ENCODE measurements around the gene PEG3. TPM values are rescaled to one million over a fixed set of nuclear protein-coding genes. Genes with fewer than 3 reads are reported as not detected.

The PEG3 gene
- total and polyA plus RNA-seq, 10 of the 15 experiments (the other 5 are each of a cell fraction or from before 2014, with no cell fraction given): 0.03 to 0.33 TPM; not detected in 8

- RAD21 ChIA-PET (ENCODE audit: unreplicated experiment): no interaction called here
- no peak overlapping the region for H3K27ac ChIP-seq (ENCODE audit: control insufficient read depth, insufficient read depth)
- no peaks in the 10 kb centered on the region for H3K79me2 ChIP-seq (ENCODE audit: control insufficient read depth, insufficient read depth, low read length)
- no peaks in the 10 kb centered on the region for H3K36me3 ChIP-seq (ENCODE audit: control insufficient read depth in 2 of 2, insufficient read depth in 2 of 2, low read length in 1 of 2)
- H4K20me1 ChIP-seq (ENCODE audit: control insufficient read depth, insufficient read depth): no peaks in the 10 kb centered on the region
- no peak overlapping the region for H3K4me2 ChIP-seq (ENCODE audit: control insufficient read depth, insufficient read depth)
- no peaks in the 10 kb centered on the region; the same call in 2 of the 3 replicates for H3K9me3 ChIP-seq (replicated peaks; ENCODE audit: control insufficient read depth, insufficient read depth, low read length)
- SMC1A ChIA-PET (ENCODE audit: uncharacterized antibody, unreplicated experiment): no interaction called here
- no peak for DNase-seq (ENCODE audit: low read depth, low spot score)
- in situ Hi-C loops (cut with MboI): no loop called here
- POLR2A ChIA-PET: no interaction called here
- intact Hi-C loops (cut with micrococcal nuclease; ENCODE audit: unreplicated experiment): no loop called here
- no peaks in the 10 kb centered on the region for H3K4me1 ChIP-seq (ENCODE audit: control insufficient read depth, insufficient read depth, low read length)
- no peaks in the 10 kb centered on the region for H3K27me3 ChIP-seq (replicated peaks in 1 of 2; ENCODE audit: control insufficient read depth in 2 of 2, insufficient read depth in 2 of 2, low read length in 1 of 2)
- no peak for ATAC-seq
- CTCF ChIA-PET: no interaction called here
- no TSS peak for BruUV-seq (replicated peaks)
- WGBS (ENCODE audit: insufficient coverage, insufficient replicate concordance, low lambda C conversion rate, missing lambda C conversion rate): 19% methylated on average over 2 of the region's 2 CpGs
- FAIRE-seq: no peak
- H2AFZ ChIP-seq (ENCODE audit: control insufficient read depth, low read depth, low read length): no peak overlapping the region
- H3K9ac ChIP-seq (ENCODE audit: control insufficient read depth, insufficient read depth, low read length): no peak overlapping the region
- TF ChIP-seq BRCA1 (IDR thresholded peaks at IDR 0.05; ENCODE audit: low read depth, low read length) (no peak), IKZF2 (IDR thresholded peaks at IDR 0.05) (no peak), STAT1 (conservative IDR thresholded peaks at IDR 0.05) (no peak), RAD51 (IDR thresholded peaks at IDR 0.05) (no peak), NKRF (conservative IDR thresholded peaks at IDR 0.05) (no peak), ZBTB33 (IDR thresholded peaks at IDR 0.05) (no peak), EED (IDR thresholded peaks at IDR 0.05; ENCODE audit: low read depth) (no peak), SRF (IDR thresholded peaks at IDR 0.05; ENCODE audit: low read depth in 2 of 2, low read length in 2 of 2) (no peak), CHD2 (IDR thresholded peaks at IDR 0.05; ENCODE audit: borderline replicate concordance, low read depth, low read length) (no peak), ZNF622 (IDR thresholded peaks at IDR 0.05) (no peak), HDGF (IDR thresholded peaks at IDR 0.05) (no peak)
- H3K4me3 ChIP-seq: no peak overlapping the region
Measured at GRCh38 chr19:56827708-56828107, 12.8 kb downstream of the PEG3 start.
